ENCODE measurements around the gene ANKRA2. TPM values are rescaled to one million over a fixed set of nuclear protein-coding genes. Genes with fewer than 3 reads are reported as not detected.

ANKRA2 gene
- polyA plus RNA-seq, 3 donors = 13.4 to 14.9 (median 13.5) TPM

GRCh38 chr5:73522989-73523388, 42.5 kb downstream of the ANKRA2 start:
- no peaks in the 10 kb centered on the region for H3K9me3 ChIP-seq (replicated peaks in 1 of 2; ENCODE audit: control insufficient read depth in 1 of 2, insufficient read depth in 1 of 2, low read length in 2 of 2)
- intact Hi-C loops (cut with micrococcal nuclease) = no loop called here
- H3K9ac ChIP-seq (ENCODE audit: insufficient read depth, low read length, poor library complexity, severe bottlenecking) = no peak overlapping the region
- H3K4me1 Mint-ChIP-seq = peaks cover 6% of the 10 kb centered on the region
- no peak overlapping the region for H3K4me3 Mint-ChIP-seq
- 98% methylated on average over 7 of the region's 7 CpGs for WGBS (ENCODE audit: insufficient coverage)
- no peak overlapping the region for H3K4me2 ChIP-seq (replicated peaks; ENCODE audit: extremely low read depth, low read length, poor library complexity, severe bottlenecking)
- no peaks in the 10 kb centered on the region for H3K4me1 ChIP-seq (ENCODE audit: control insufficient read depth in 1 of 2, insufficient read depth in 2 of 2, low read length in 2 of 2)
- H3K27ac Mint-ChIP-seq = no peak overlapping the region
- H2AFZ ChIP-seq (ENCODE audit: insufficient read depth, low read depth, low read length, poor library complexity, severe bottlenecking) = no peak overlapping the region
- H4K20me1 ChIP-seq (ENCODE audit: insufficient read depth, low read length) = no peaks in the 10 kb centered on the region
- no peak for TF ChIP-seq CTCF (IDR thresholded peaks at IDR 0.05)
- peaks cover 0 to 5% (median 1%) of the 10 kb centered on the region in 3 donors for H3K27me3 Mint-ChIP-seq (ENCODE audit: low read depth in 3 of 3)
- H3K4me3 ChIP-seq (replicated peaks in 1 of 3; ENCODE audit: low read depth in 2 of 3, low read length in 3 of 3) = no peak overlapping the region
- H3K27me3 ChIP-seq (ENCODE audit: control insufficient read depth in 2 of 2, insufficient read depth in 2 of 2, low read length in 2 of 2) = no peaks in the 10 kb centered on the region
- no peak overlapping the region for H3K27ac ChIP-seq (ENCODE audit: low read depth in 1 of 2, low read length in 2 of 2)
- H3K9me3 Mint-ChIP-seq = no peaks in the 10 kb centered on the region
- H3K36me3 Mint-ChIP-seq = no peaks in the 10 kb centered on the region
- H3K36me3 ChIP-seq (replicated peaks in 1 of 2; ENCODE audit: control insufficient read depth in 1 of 2, insufficient read depth in 2 of 2, low read length in 2 of 2) = no peaks in the 10 kb centered on the region
- no peak for DNase-seq
- no peaks in the 10 kb centered on the region for H3K79me2 ChIP-seq (ENCODE audit: insufficient read depth, low read length)

DNA sequence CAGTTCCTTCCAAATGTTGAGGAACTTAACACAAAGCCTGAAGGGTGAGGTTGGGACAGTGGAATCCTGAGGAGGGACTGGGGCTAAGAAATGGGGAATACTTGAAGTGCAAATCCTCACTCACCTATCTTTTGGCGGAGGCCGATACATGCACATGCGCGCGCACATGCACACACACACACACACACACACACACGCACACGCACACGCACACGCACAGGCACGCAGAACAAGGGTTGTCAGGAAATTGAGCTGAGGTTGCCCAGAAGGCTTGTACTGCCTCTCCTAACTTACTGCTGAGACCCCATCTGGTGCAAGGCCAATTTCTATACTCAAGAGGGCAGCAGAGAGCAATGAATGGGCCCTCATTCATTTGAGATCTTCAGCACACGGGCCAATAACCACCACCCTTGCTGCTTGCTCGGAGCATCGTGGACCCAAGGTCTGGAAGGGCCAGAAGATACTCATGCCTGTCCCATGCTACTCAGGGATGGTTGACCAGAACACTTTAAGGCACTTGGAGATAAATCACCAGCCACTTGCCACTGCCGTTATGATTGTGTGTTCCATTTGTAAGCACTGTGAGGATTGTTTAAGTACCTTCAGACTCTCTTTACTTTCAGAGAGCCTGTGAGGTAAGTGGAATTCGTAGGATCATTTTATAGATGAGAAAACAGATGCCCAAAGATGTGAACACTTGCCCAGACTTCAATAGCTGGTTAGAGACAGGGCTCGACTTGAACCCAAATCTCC, 45.7 kb downstream of the ANKRA2 start:
- H3K79me2 ChIP-seq (ENCODE audit: insufficient read depth, low read length) = no peaks in the 10 kb centered on the region
- no peak overlapping the region for H3K9ac ChIP-seq (ENCODE audit: insufficient read depth, low read length, poor library complexity, severe bottlenecking)
- peaks cover 0 to 1% (median 1%) of the 10 kb centered on the region in 3 donors for H3K27me3 Mint-ChIP-seq (ENCODE audit: low read depth in 3 of 3)
- H3K9me3 Mint-ChIP-seq = no peaks in the 10 kb centered on the region
- H3K27ac ChIP-seq (ENCODE audit: low read depth in 1 of 2, low read length in 2 of 2) = no peak overlapping the region
- H3K4me2 ChIP-seq (replicated peaks; ENCODE audit: extremely low read depth, low read length, poor library complexity, severe bottlenecking) = no peak overlapping the region
- no peak overlapping the region for H3K4me3 Mint-ChIP-seq
- intact Hi-C loops (cut with micrococcal nuclease) = loop anchor here in 1 of 2 donors (2.0 kb wide), 1 partner anchor 17 kb away; no protein-coding TSS in a partner anchor
- WGBS (ENCODE audit: insufficient coverage) = 33% methylated on average over 3 of the region's 16 CpGs
- no peaks in the 10 kb centered on the region for H3K36me3 ChIP-seq (replicated peaks in 1 of 2; ENCODE audit: control insufficient read depth in 1 of 2, insufficient read depth in 2 of 2, low read length in 2 of 2)
- no peak overlapping the region for H3K4me3 ChIP-seq (replicated peaks in 1 of 3; ENCODE audit: low read depth in 2 of 3, low read length in 3 of 3)
- no peak overlapping the region for H3K27ac Mint-ChIP-seq
- no peaks in the 10 kb centered on the region for H3K36me3 Mint-ChIP-seq
- no peaks in the 10 kb centered on the region for H3K9me3 ChIP-seq (replicated peaks in 1 of 2; ENCODE audit: control insufficient read depth in 1 of 2, insufficient read depth in 1 of 2, low read length in 2 of 2)
- no peaks in the 10 kb centered on the region for H3K27me3 ChIP-seq (ENCODE audit: control insufficient read depth in 2 of 2, insufficient read depth in 2 of 2, low read length in 2 of 2)
- H3K4me1 ChIP-seq (ENCODE audit: control insufficient read depth in 1 of 2, insufficient read depth in 2 of 2, low read length in 2 of 2) = no peaks in the 10 kb centered on the region
- peak; percentile 67 for TF ChIP-seq CTCF (IDR thresholded peaks at IDR 0.05)
- no peaks in the 10 kb centered on the region for H4K20me1 ChIP-seq (ENCODE audit: insufficient read depth, low read length)
- H3K4me1 Mint-ChIP-seq = peaks cover 9% of the 10 kb centered on the region
- no peak overlapping the region for H2AFZ ChIP-seq (ENCODE audit: insufficient read depth, low read depth, low read length, poor library complexity, severe bottlenecking)
- DNase-seq = peak; percentile 48 to 61 (median 58)

Measured in CD14-positive monocyte (primary cell).